GM12878 (cell line): ENCODE measurements around the gene ANKRD44. TPM values are rescaled to one million over a fixed set of nuclear protein-coding genes. Genes with fewer than 3 reads are reported as not detected.

Experiments used
- ATAC-seq: fragments of 200-7000 bp; cut with Tn5 transposase; 3 replicates; pipeline ENCODE4 v1.9.1; 2020; ENCODE audit warnings: mild to moderate bottlenecking, moderate library complexity
- BruUV-seq: library from RNA; stranded (reverse); fragments of 400-500 nt; replicated peaks from 2 replicates; lab custom pipeline; 2021; lab: Mats Ljungman, UMichigan
- CTCF ChIA-PET: fragments of 300-600 bp; sonication (Branson Sonifier 250); formaldehyde crosslinking; extraction: SDS; loops from one replicate; lab custom pipeline; 2021; ENCODE audit warnings: inconsistent platforms; lab: Yijun Ruan, JAX
- POLR2A ChIA-PET: fragments of 350-600 bp; formaldehyde crosslinking; extraction: SDS; loops from one replicate; lab custom pipeline; 2021; ENCODE audit warnings: inconsistent platforms; lab: Charles Lee
- RAD21 ChIA-PET: fragments of 300-600 bp; sonication (Branson Sonifier 250); formaldehyde crosslinking; loops from one replicate; lab custom pipeline; 2023; ENCODE audit warnings: antibody characterized with exemption; ENCODE audit not compliant: unreplicated experiment; lab: Charles Lee
- SMC1A ChIA-PET: fragments of 300-600 bp; sonication (Branson Sonifier 250); formaldehyde crosslinking; loops from one replicate; lab custom pipeline; 2023; ENCODE audit not compliant: unreplicated experiment, uncharacterized antibody; lab: Charles Lee
- DNase-seq: peaks from one replicate; pipeline ENCODE4 v3.0.0-alpha.2; 2011; ENCODE audit warnings: low read depth, low spot score
- FAIRE-seq: peaks from 3 replicates; lab custom pipeline; 2011; peaks lifted over from hg19 to GRCh38; lab: Jason Lieb, UNC
- H2AFZ ChIP-seq: 2 replicates; pipeline ENCODE4 v1.6.0; 2011; ENCODE audit warnings: low read depth, low read length, control low read depth; ENCODE audit not compliant: control insufficient read depth
- H3K27ac ChIP-seq: 2 replicates; pipeline ENCODE4 v1.5.1; 2011; ENCODE audit warnings: control low read depth; ENCODE audit not compliant: control insufficient read depth, insufficient read depth
- H3K27me3 ChIP-seq, 2 experiments: replicated peaks in 1 of 2; 2 replicates each; pipeline versions ENCODE4 v1.6.0 to v1.6.1; 2011; ENCODE audit warnings: low read length in 1 of 2; ENCODE audit not compliant: control insufficient read depth in 2 of 2, insufficient read depth in 2 of 2
- H3K36me3 ChIP-seq, 2 experiments: 2 replicates each; pipeline ENCODE4 v1.5.1; 2011; ENCODE audit warnings: low read length in 1 of 2; ENCODE audit not compliant: control insufficient read depth in 2 of 2, insufficient read depth in 2 of 2
- H3K4me1 ChIP-seq: 2 replicates; pipeline ENCODE4 v1.6.1; 2011; ENCODE audit warnings: mild to moderate bottlenecking, low read length, moderate library complexity, mixed read lengths; ENCODE audit not compliant: control insufficient read depth, insufficient read depth
- H3K4me2 ChIP-seq: 2 replicates; pipeline ENCODE4 v1.6.0; 2011; ENCODE audit warnings: control low read depth; ENCODE audit not compliant: control insufficient read depth, insufficient read depth
- H3K4me3 ChIP-seq: fragments of 200-600 bp; sonication (generic); 2 replicates; pipeline ENCODE4 v1.5.1; 2016
- H3K79me2 ChIP-seq: 2 replicates; pipeline ENCODE4 v1.6.0; 2011; ENCODE audit warnings: low read length; ENCODE audit not compliant: control insufficient read depth, insufficient read depth
- H3K9ac ChIP-seq: 2 replicates; pipeline ENCODE4 v1.8.0; 2011; ENCODE audit warnings: low read length, control low read depth, mixed read lengths; ENCODE audit not compliant: control insufficient read depth, insufficient read depth
- H3K9me3 ChIP-seq: replicated peaks from 3 replicates; pipeline ENCODE4 v1.5.1; 2011; ENCODE audit warnings: mild to moderate bottlenecking, low read length; ENCODE audit not compliant: control insufficient read depth, insufficient read depth
- H4K20me1 ChIP-seq: 2 replicates; pipeline ENCODE4 v1.6.0; 2011; ENCODE audit not compliant: control insufficient read depth, insufficient read depth
- ELK1 ChIP-seq: IDR thresholded peaks from 2 replicates; pipeline ENCODE4 v1.6.1; 2012; ENCODE audit warnings: low read depth, low read length, improper control_type of control experiment
- EP300 ChIP-seq, 2 experiments: fragments of 150-350 bp in 1 of 2; IDR thresholded peaks; 2 replicates each; pipeline ENCODE4 v1.6.1; 2011 to 2012; ENCODE audit warnings: low read depth in 2 of 2, low read length in 2 of 2, borderline replicate concordance in 1 of 2, improper control_type of control experiment in 1 of 2, inconsistent platforms in 1 of 2; ENCODE audit not compliant: control insufficient read depth in 1 of 2
- GATAD2B ChIP-seq: fragments of 450-650 bp; conservative IDR thresholded peaks from 2 replicates; pipeline ENCODE4 v1.6.1; 2017; ENCODE audit warnings: low read depth, mild to moderate bottlenecking, moderate library complexity
- HDAC2 ChIP-seq: fragments of 200-600 bp; sonication (generic); IDR thresholded peaks from 2 replicates; pipeline ENCODE4 v1.6.1; 2017
- IKZF2 ChIP-seq, 2 experiments: fragments of 450-650 bp; IDR thresholded peaks; 2 replicates each; pipeline ENCODE4 v1.6.1; 2017; ENCODE audit warnings: mild to moderate bottlenecking in 2 of 2, moderate library complexity in 2 of 2
- MYC ChIP-seq: IDR thresholded peaks from 2 replicates; pipeline ENCODE4 v1.6.1; 2011; ENCODE audit warnings: mild to moderate bottlenecking, low read length, moderate library complexity, inconsistent platforms; ENCODE audit not compliant: insufficient read depth, insufficient replicate concordance, insufficient read length, severe bottlenecking
- RAD21 ChIP-seq: IDR thresholded peaks from 2 replicates; pipeline ENCODE4 v1.6.1; 2011; ENCODE audit warnings: mild to moderate bottlenecking, low read depth, low read length, moderate library complexity; ENCODE audit not compliant: insufficient read depth
- RFX5 ChIP-seq: IDR thresholded peaks from 2 replicates; pipeline ENCODE4 v1.6.1; 2011; ENCODE audit warnings: low read depth, low read length, improper control_type of control experiment
- SMARCA5 ChIP-seq: fragments of 450-650 bp; IDR thresholded peaks from 2 replicates; pipeline ENCODE4 v1.6.1; 2017; ENCODE audit warnings: mild to moderate bottlenecking
- SUZ12 ChIP-seq: fragments of 200-600 bp; sonication (generic); IDR thresholded peaks from one replicate; pipeline ENCODE4 v1.6.1; 2018; ENCODE audit warnings: antibody characterized with exemption, mild to moderate bottlenecking; ENCODE audit not compliant: unreplicated experiment
- TCF7 ChIP-seq: IDR thresholded peaks from 2 replicates; pipeline ENCODE4 v1.6.1; 2014; ENCODE audit warnings: antibody characterized with exemption, borderline replicate concordance
- YBX1 ChIP-seq: fragments of 450-650 bp; IDR thresholded peaks from 2 replicates; pipeline ENCODE4 v1.6.1; 2016; ENCODE audit warnings: antibody characterized with exemption
- ZBTB11 ChIP-seq: fragments of 450-650 bp; formaldehyde crosslinking; IDR thresholded peaks from 2 replicates; pipeline ENCODE4 v1.5.0; 2022; ENCODE audit warnings: mild to moderate bottlenecking, missing genetic modification characterization
- ZNF207 ChIP-seq: fragments of 450-650 bp; IDR thresholded peaks from 2 replicates; pipeline ENCODE4 v1.6.1; 2014; ENCODE audit warnings: antibody characterized with exemption, mild to moderate bottlenecking, borderline replicate concordance
- WGBS: methylation state at CpG from one replicate; pipeline ENCODE4 v1.1.6; 2016; ENCODE audit warnings: low lambda C conversion rate; ENCODE audit not compliant: insufficient replicate concordance, insufficient coverage; ENCODE audit errors: missing lambda C conversion rate; 5-methylcytosine and 5-hydroxymethylcytosine counted together
- in situ Hi-C: fragments of 300-500 bp; cut with MboI; formaldehyde crosslinking; loops from 9 replicates; pipeline ENCODE4 v1.14.3; 2018; ENCODE audit warnings: mixed read lengths
- intact Hi-C: fragments of 100-400 bp; cut with micrococcal nuclease; formaldehyde crosslinking; loops from one replicate; pipeline ENCODE4 v1.14.2; 2022; ENCODE audit not compliant: unreplicated experiment
- polyA plus RNA-seq, 11 experiments: library from polyadenylated mRNA; depleted of rRNA in 4 of 11; unstranded in 6 of 11; stranded (reverse) in 5 of 11; fragments of >200 nt; fragmentation: Nextera tagmentation in 4 of 11; fragmentation: Illumina TruSeq in 1 of 11; extraction: Ambion mirVana in 4 of 11; extraction: Trizol in 1 of 11; gene quantifications; 1 replicate in 1 of 11; 2 replicates in 10 of 11; pipeline versions ENCODE4 v1.2.1 to v1.2.3, GENCODE V29; 2011 to 2016; ENCODE audit warnings: inconsistent platforms in 2 of 11, missing spikeins in 2 of 11, low read depth in 1 of 11
- total RNA-seq, 4 experiments: library from RNA; depleted of rRNA in 3 of 4; stranded (reverse); fragments of >200 nt in 3 of 4; fragmentation: Illumina TruSeq in 1 of 4; extraction: Trizol in 1 of 4; gene quantifications; 2 replicates each; pipeline versions ENCODE4 v1.2.1 to v1.2.3, GENCODE V29; 2013 to 2021

The ANKRD44 gene
- total and polyA plus RNA-seq, 10 of the 15 experiments (the other 5 are each of a cell fraction or from before 2014, with no cell fraction given): 19.1 to 99.1 (median 59.6) TPM

GRCh38 chr2:197096649-197097048 lies 213.9 kb downstream of the ANKRD44 start:
- H3K4me2 ChIP-seq: no peak overlapping the region
- intact Hi-C loops (no loop called here), in situ Hi-C loops (no loop called here)
- ATAC-seq: no peak
- 93% methylated on average over 2 of the region's 2 CpGs for WGBS
- H3K4me3 ChIP-seq: no peak overlapping the region
- H3K79me2 ChIP-seq: no peaks in the 10 kb centered on the region
- ChIA-PET POLR2A (no interaction called here), SMC1A (no interaction called here), RAD21 (no interaction called here), CTCF (interaction anchor here (2.0 to 2.6 kb wide), 2 partner anchors 17 to 70 kb away, joined by 7 to 12 read pairs; no protein-coding TSS in a partner anchor)
- H3K9me3 ChIP-seq: no peaks in the 10 kb centered on the region
- no peak for FAIRE-seq
- BruUV-seq: no TSS peak
- no peak overlapping the region for H3K9ac ChIP-seq
- H3K36me3 ChIP-seq: peaks cover 6 to 25% of the 10 kb centered on the region in 2 experiments
- no peak for DNase-seq
- no peaks in the 10 kb centered on the region for H3K4me1 ChIP-seq
- no peaks in the 10 kb centered on the region for H3K27me3 ChIP-seq
- no peak overlapping the region for H3K27ac ChIP-seq
- H4K20me1 ChIP-seq: no peaks in the 10 kb centered on the region
- TF ChIP-seq GATAD2B (no peak), ZNF207 (no peak)
- TF ChIP-seq, all 136 proteins: peak for 0
- no peak overlapping the region for H2AFZ ChIP-seq

GRCh38 chr2:197092431-197092830 lies 218.1 kb downstream of the ANKRD44 start:
- Histone ChIP-seq H3K9me3 (no peaks in the 10 kb centered on the region), H3K79me2 (no peaks in the 10 kb centered on the region), H3K27me3 (no peaks in the 10 kb centered on the region), H3K4me3 (no peak overlapping the region), H3K36me3 (peaks cover 10 to 16% of the 10 kb centered on the region in 2 experiments), H2AFZ (no peak overlapping the region), H3K9ac (no peak overlapping the region), H3K4me2 (no peak overlapping the region), H3K4me1 (no peaks in the 10 kb centered on the region), H4K20me1 (no peaks in the 10 kb centered on the region), H3K27ac (no peak overlapping the region)
- in situ Hi-C loops (no loop called here), intact Hi-C loops (no loop called here)
- ChIA-PET CTCF (interaction anchor here (0.8 to 2.7 kb wide), 2 partner anchors 21 to 76 kb away, joined by 3 to 7 read pairs; no protein-coding TSS in a partner anchor), POLR2A (no interaction called here), SMC1A (no interaction called here), RAD21 (no interaction called here)
- no peak for FAIRE-seq
- WGBS: 89% methylated on average over 4 of the region's 4 CpGs
- no TSS peak for BruUV-seq
- DNase-seq: no peak
- no peak for ATAC-seq
- TF ChIP-seq YBX1 (no peak), ZBTB11 (no peak), RAD21 (no peak), IKZF2 (IDR thresholded peaks at IDR 0.05) (no peak), SUZ12 (no peak), RFX5 (no peak), TCF7 (no peak), ELK1 (no peak), HDAC2 (no peak), MYC (no peak), SMARCA5 (no peak), EP300 (IDR thresholded peaks at IDR 0.05; ENCODE audit: borderline replicate concordance in 1 of 2, control insufficient read depth in 1 of 2, low read depth in 2 of 2, low read length in 2 of 2) (no peak)
